Heart left ventricle (tissue), 16 donors: ENCODE results near the gene TEX261. TPM values are rescaled to one million over a fixed set of nuclear protein-coding genes. Genes with fewer than 3 reads are reported as not detected.

Experiments
- ATAC-seq, 4 donors: fragments of 200-7000 bp; cut with Tn5 transposase; one replicate each; pipeline ENCODE4 v1.9.1; 2020 to 2022; ENCODE audit warnings: moderate library complexity in 4 of 4, mild to moderate bottlenecking in 3 of 4, moderate number of reproducible peaks in 1 of 4
- DNase-seq, 5 donors: peaks; one replicate each; pipeline ENCODE4 v3.0.0-alpha.2; 2020
- H3K27ac ChIP-seq, 12 donors: fragments of 200-600 bp; sonication (generic) in 4 of 12; one replicate each; pipeline versions ENCODE4 v1.5.0 to v1.8.0; 2016 to 2022; ENCODE audit warnings: mild to moderate bottlenecking in 2 of 12
- H3K27me3 ChIP-seq, 9 donors: fragments of 200-600 bp; sonication (generic) in 2 of 9; one replicate each; pipeline versions ENCODE4 v1.5.1 to v1.8.0; 2016 to 2022; ENCODE audit warnings: mild to moderate bottlenecking in 3 of 9
- H3K36me3 ChIP-seq, 9 donors: fragments of 200-600 bp; sonication (generic) in 2 of 9; one replicate each; pipeline versions ENCODE4 v1.5.0 to v1.8.0; 2018 to 2022; ENCODE audit warnings: mild to moderate bottlenecking in 2 of 9
- H3K4me1 ChIP-seq, 12 donors: fragments of 200-600 bp; sonication (generic) in 4 of 12; one replicate each; pipeline versions ENCODE4 v1.5.0 to v1.8.0; 2016 to 2022; ENCODE audit warnings: mild to moderate bottlenecking in 3 of 12
- H3K4me3 ChIP-seq, 12 donors: fragments of 200-600 bp; sonication (generic) in 4 of 12; one replicate each; pipeline versions ENCODE4 v1.5.0 to v1.8.0; 2017 to 2022; ENCODE audit warnings: mild to moderate bottlenecking in 9 of 12, moderate library complexity in 4 of 12
- H3K9me3 ChIP-seq, 12 donors: fragments of 200-600 bp; sonication (generic) in 4 of 12; one replicate each; pipeline versions ENCODE4 v1.5.0 to v1.8.0; 2016 to 2022; ENCODE audit warnings: mild to moderate bottlenecking in 1 of 12
- CTCF ChIP-seq, 12 donors: fragments of 200-600 bp; sonication (generic) in 4 of 12; IDR thresholded peaks; one replicate each; pipeline versions ENCODE4 v1.5.0 to v1.8.0; 2018 to 2022; ENCODE audit warnings: antibody characterized with exemption in 12 of 12, mild to moderate bottlenecking in 5 of 12
- POLR2A ChIP-seq, 2 donors: fragments of 450-650 bp; IDR thresholded peaks; one replicate each; pipeline ENCODE4 v1.6.1; 2017; ENCODE audit warnings: antibody characterized with exemption in 2 of 2, mild to moderate bottlenecking in 2 of 2, moderate library complexity in 2 of 2
- WGBS, 4 donors: extraction: QIAGEN DNeasy Blood & Tissue Kit in 2 of 4; methylation state at CpG; one replicate each; pipeline versions ENCODE4 v1.1.5 to v1.1.7; 2013 to 2018; 5-methylcytosine and 5-hydroxymethylcytosine counted together
- intact Hi-C, 10 donors: fragments of 100-400 bp; cut with DNase I; formaldehyde crosslinking; loops; one replicate each; pipeline versions ENCODE4 v1.11.1 to v1.14.2; 2022
- polyA plus RNA-seq, 2 donors: library from polyadenylated mRNA; stranded (reverse); fragments of 200-250 nt; gene quantifications; one replicate each; pipeline ENCODE4 v1.2.3, GENCODE V29; 2013
- total RNA-seq, 9 donors: library from RNA; depleted of rRNA in 2 of 9; stranded (reverse); fragments of >200 nt in 2 of 9; fragmentation: NEBNext Ultra II Directional in 3 of 9; extraction: Animal tissue kit (Norgen Biotek cat#: 25700) in 3 of 9; gene quantifications; one replicate each; pipeline versions ENCODE4 v1.1.0 to v1.2.4, GENCODE V29; 2016 to 2023
- donor health status: ischemic (EF 13 %, LVEDD 7.1; RV severe dilation, severe dysfunction).
- donor health status: healthy with polysubstance abuse.
- donor health status: DM: no; HTN: yes; CAD: no.
- donor health status: DM: no; HTN: no; CAD: no.
- donor health status: ischemic (EF 25% LVEDD 6.9; RV normal size, moderate dysfunction).
- donor health status: ischemic (EF 25% LVEDD 5.7; RV mildly dilated, moderate dysfunction).
- donor health status: healthy.
- donor health status: DM: yes; HTN: yes; CAD: no.
- donor health status: ischemic (EF 35%, LVEDD 5.7; RV mildly dilated, moderate dysfunction).
- donor health status: nonischemic (EF 11% LVEDD 7.7; RV severe dilation, severe dysfunction).
- donor health status: DM: yes; HTN: yes; CAD: no.
- donor health status: PGD.
- donor health status: ischemic (EF 29% LVEDD 5.4; RV normal size, mild dysfunction).
- donor health status: nonischemic (EF 23%, LVEDD 6.1; RV moderate dilation, normal function).

The TEX261 gene
- total and polyA plus RNA-seq, 11 donors = 29.2 to 69.3 (median 50.4) TPM

GRCh38 chr2:71006955-71007799, 12.5 kb upstream of the TEX261 start:
- no peak for DNase-seq
- TF ChIP-seq POLR2A (IDR thresholded peaks at IDR 0.05) = no peak
- Histone ChIP-seq H3K27me3 (peaks cover 0 to 18% (median 0%) of the 10 kb centered on the region in 9 donors), H3K27ac (no peak overlapping the region), H3K9me3 (no peaks in the 10 kb centered on the region), H3K4me1 (no peaks in the 10 kb centered on the region), H3K4me3 (no peak overlapping the region), H3K36me3 (no peaks in the 10 kb centered on the region)
- intact Hi-C loops = no loop called here
- ATAC-seq = peak in 1 of 4 donors; percentile 47
- WGBS, 4 donors = 63 to 88% (median 76%) methylated on average over 2 to 5 of the region's 5 CpGs

GRCh38 chr2:71006323-71006722, 11.7 kb upstream of the TEX261 start:
- Histone ChIP-seq H3K27me3 (peaks cover 0 to 11% (median 0%) of the 10 kb centered on the region in 9 donors), H3K9me3 (no peaks in the 10 kb centered on the region), H3K4me3 (no peak overlapping the region), H3K36me3 (no peaks in the 10 kb centered on the region), H3K4me1 (peaks cover 0 to 2% (median under 1%) of the 10 kb centered on the region in 12 donors), H3K27ac (no peak overlapping the region)
- 50 to 73% (median 60%) methylated on average over 2 of the region's 2 CpGs for WGBS, 4 donors
- DNase-seq (no peak), ATAC-seq (no peak)
- no peak for TF ChIP-seq POLR2A (IDR thresholded peaks at IDR 0.05)
- no peak for TF ChIP-seq CTCF (IDR thresholded peaks at IDR 0.05)
- intact Hi-C loops = no loop called here

- no peaks in the 10 kb centered on the region for H3K36me3 ChIP-seq
- WGBS, 4 donors = 77 to 80% (median 78%) methylated on average over 10 of the region's 10 CpGs
- no peak overlapping the region for H3K27ac ChIP-seq
- DNase-seq (no peak), ATAC-seq (no peak)
- H3K4me3 ChIP-seq = no peak overlapping the region
- no peaks in the 10 kb centered on the region for H3K9me3 ChIP-seq
- H3K4me1 ChIP-seq = peaks cover 0 to 9% (median 3%) of the 10 kb centered on the region in 12 donors
- H3K27me3 ChIP-seq = peaks cover 0 to 5% (median 0%) of the 10 kb centered on the region in 9 donors
- no peak for TF ChIP-seq POLR2A (IDR thresholded peaks at IDR 0.05)
- no peak for TF ChIP-seq CTCF (IDR thresholded peaks at IDR 0.05)
- intact Hi-C loops = no loop called here
These were observed 10.9 kb upstream of the TEX261 start for GRCh38 chr2:71005271-71006202.

GRCh38 chr2:71004857-71005256, 10.2 kb upstream of the TEX261 start:
- H3K36me3 ChIP-seq = no peaks in the 10 kb centered on the region
- H3K4me1 ChIP-seq = peaks cover 0 to 9% (median 3%) of the 10 kb centered on the region in 12 donors
- ATAC-seq (no peak), DNase-seq (no peak)
- no peak overlapping the region for H3K27ac ChIP-seq
- H3K9me3 ChIP-seq = no peaks in the 10 kb centered on the region
- H3K4me3 ChIP-seq = no peak overlapping the region
- WGBS, 4 donors = 81 to 96% (median 92%) methylated on average over 5 to 6 of the region's 6 CpGs
- TF ChIP-seq POLR2A (IDR thresholded peaks at IDR 0.05) (no peak), CTCF (IDR thresholded peaks at IDR 0.05) (no peak)
- intact Hi-C loops = no loop called here
- peaks cover 0 to 2% (median 0%) of the 10 kb centered on the region in 9 donors for H3K27me3 ChIP-seq
